GM18526 (cell line): ENCODE data around the gene ETAA1.

Experiments used
- POLR2A ChIP-seq: IDR thresholded peaks from 3 replicates; pipeline ENCODE4 v1.6.1; 2011; ENCODE audit not compliant: insufficient read length; ENCODE audit errors: extremely low read depth

The ETAA1 gene

DNA sequence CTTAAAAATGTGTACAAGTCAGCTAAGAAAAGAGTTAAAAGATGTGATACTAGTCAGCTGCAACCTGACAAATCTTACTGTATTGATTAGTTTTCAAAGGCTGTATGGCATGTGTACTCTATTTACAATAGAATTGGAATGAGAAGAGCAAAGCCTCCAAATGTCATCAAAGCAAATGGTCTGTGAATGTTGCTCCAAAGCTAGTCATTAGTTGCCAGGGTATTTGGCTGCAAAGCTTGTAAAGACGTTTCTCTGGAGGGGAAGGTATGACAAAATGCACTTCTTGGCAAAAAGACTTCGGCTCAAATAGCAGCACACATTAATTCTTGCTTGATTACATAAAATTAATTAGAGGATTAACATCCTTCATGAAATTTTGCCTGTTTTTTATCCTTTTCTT is 59.3 kb downstream of the ETAA1 start:
- TF ChIP-seq POLR2A = no peak

DNA sequence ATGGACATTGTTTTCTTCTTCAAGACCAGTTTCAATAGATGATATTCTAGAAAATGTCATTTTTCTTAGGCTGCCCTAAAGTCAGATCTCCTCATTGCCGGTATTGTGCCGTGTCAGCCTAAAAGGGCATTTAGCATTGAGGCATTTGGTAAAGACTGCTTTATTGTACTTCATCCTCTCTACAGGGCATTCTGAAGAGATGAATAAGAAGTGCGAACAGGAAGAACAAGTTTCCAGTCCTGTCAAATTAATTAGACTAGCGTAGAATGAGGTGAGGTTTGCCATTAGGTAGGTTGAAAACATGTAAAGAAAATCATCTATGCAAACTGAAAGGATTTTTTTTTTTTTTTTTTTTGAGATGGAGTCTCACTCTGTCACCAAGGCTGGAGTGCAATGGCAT is 60.6 kb downstream of the ETAA1 start:
- no peak for TF ChIP-seq POLR2A

DNA sequence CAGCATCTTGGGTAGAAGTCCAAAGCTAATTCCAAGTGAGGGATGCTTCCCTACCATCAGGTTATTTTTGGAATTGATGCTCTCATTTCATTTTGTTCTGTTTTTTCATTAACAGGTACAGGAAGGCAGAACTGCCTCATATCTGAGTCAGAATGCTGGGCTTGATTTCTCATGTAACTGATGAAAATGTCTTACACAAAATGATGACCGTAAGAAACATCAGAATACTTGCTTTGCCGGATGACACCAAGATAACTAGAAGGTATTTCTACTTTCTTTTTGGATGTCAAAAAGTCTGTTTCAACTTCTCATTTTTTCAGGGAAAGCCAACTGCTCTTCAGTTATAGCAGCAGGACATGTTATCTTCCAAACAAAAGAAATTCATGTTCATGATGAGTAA is 62.6 kb downstream of the ETAA1 start:
- TF ChIP-seq POLR2A = no peak
